Adrenal gland (tissue), 12 donors: ENCODE measurements around the gene DHRS13. TPM values are rescaled to one million over a fixed set of nuclear protein-coding genes. Genes with fewer than 3 reads are reported as not detected.
"Not testable (repeated sequence)": the region's sequence is repeated elsewhere in the genome, so short reads cannot be mapped to it uniquely, and the experiment has no call there.

Experiments
- DNase-seq, 7 donors: peaks; one replicate each; pipeline ENCODE4 v3.0.0-alpha.2; 2019 to 2020
- H3K27ac ChIP-seq, 5 donors: fragments of 200-600 bp; sonication (generic) in 4 of 5; 1 replicate in 3 of 5; 2 replicates in 2 of 5; pipeline versions ENCODE4 v1.5.1 to v1.8.0; 2016 to 2020; ENCODE audit warnings: mild to moderate bottlenecking in 1 of 5
- H3K27me3 ChIP-seq: fragments of 200-600 bp; 2 replicates; pipeline ENCODE4 v1.8.0; 2021
- H3K36me3 ChIP-seq, 2 donors: fragments of 200-600 bp; replicated peaks in 1 of 2; 1 replicate in 1 of 2; 2 replicates in 1 of 2; pipeline versions ENCODE4 v1.5.1 to v1.8.0; 2018 to 2022
- H3K4me1 ChIP-seq, 2 donors: fragments of 200-600 bp; replicated peaks in 1 of 2; 1 replicate in 1 of 2; 2 replicates in 1 of 2; pipeline versions ENCODE4 v1.5.1 to v1.8.0; 2018 to 2021
- H3K4me3 ChIP-seq, 4 donors: fragments of 200-600 bp; sonication (generic) in 3 of 4; one replicate each; pipeline ENCODE4 v1.5.1; 2016 to 2018
- H3K9me3 ChIP-seq, 3 donors: fragments of 200-600 bp; sonication (generic) in 1 of 3; replicated peaks in 1 of 3; 1 replicate in 2 of 3; 2 replicates in 1 of 3; pipeline versions ENCODE4 v1.5.1 to v1.8.0; 2016 to 2021
- CTCF ChIP-seq, 6 experiments: fragments of 450-650 bp in 4 of 6; fragments of 200-600 bp in 2 of 6; sonication (generic) in 1 of 6; IDR thresholded peaks; 1 replicate in 5 of 6; 2 replicates in 1 of 6; pipeline versions ENCODE4 v1.5.1 to v1.8.0; 2016 to 2021; ENCODE audit warnings: antibody characterized with exemption in 6 of 6, mild to moderate bottlenecking in 2 of 6, moderate library complexity in 1 of 6
- POLR2A ChIP-seq, 2 donors: fragments of 450-650 bp; IDR thresholded peaks; one replicate each; pipeline ENCODE4 v1.6.1; 2017; ENCODE audit warnings: antibody characterized with exemption in 2 of 2, mild to moderate bottlenecking in 2 of 2, moderate library complexity in 1 of 2
- WGBS, 4 donors: extraction: QIAGEN DNeasy Blood & Tissue Kit in 2 of 4; methylation state at CpG; one replicate each; pipeline versions ENCODE4 v1.1.5 to v1.1.7; 2013 to 2017; 5-methylcytosine and 5-hydroxymethylcytosine counted together
- intact Hi-C, 2 donors: fragments of 100-400 bp; cut with DNase I; formaldehyde crosslinking; loops; one replicate each; pipeline versions ENCODE4 v1.14.1 to v1.15.0; 2022 to 2023
- polyA plus RNA-seq, 3 donors: library from polyadenylated mRNA; stranded (reverse); fragments of 200-250 nt in 2 of 3; fragments of 350-450 nt in 1 of 3; fragmentation: Illumina TruSeq in 1 of 3; extraction: RNeasy Lipid Tissue Mini Kit (QIAGEN cat#74804) in 1 of 3; gene quantifications; one replicate each; pipeline ENCODE4 v1.2.3, GENCODE V29; 2013 to 2014
- total RNA-seq, 9 donors: library from RNA; depleted of rRNA in 4 of 9; stranded (reverse); fragments of >200 nt in 4 of 9; fragments of 120-200 nt in 1 of 9; fragmentation: NEBNext Ultra II Directional in 1 of 9; extraction: Animal tissue kit (Norgen Biotek cat#: 25700) in 1 of 9; gene quantifications; one replicate each; pipeline versions ENCODE4 v1.1.0 to v1.2.4, GENCODE V29; 2013 to 2023
- donor health status: healthy with polysubstance abuse.
- donor health status: Bipolar disorder and iron deficiency.
- donor health status: DM: yes; HTN: yes; CAD: no.
- donor health status: DM: no; HTN: no; CAD: no.
- donor health status: DM: no; HTN: no; CAD: no.
- donor health status: DM: yes; HTN: yes; CAD: no.

Gene DHRS13
- total and polyA plus RNA-seq, 12 donors, result 4.4 to 23.5 (median 14.7) TPM

- WGBS, 4 donors, result 1% methylated on average over 28 to 42 of the region's 42 CpGs
- intact Hi-C loops, result loop anchor here in 1 of 2 donors (10.0 kb wide), 1 partner anchor 60 kb away; no protein-coding TSS in a partner anchor
Observed at GRCh38 chr17:28854457-28855335, 48.2 kb downstream of the DHRS13 start, which contains the start of gene ERAL1. Gene ERAL1, plus strand, starts transcription at chr17:28855016. Its CDS starts 19 bp downstream, at chr17:28855035.

GRCh38 chr17:28853295-28853694 lies 49.6 kb downstream of the DHRS13 start:
- TF ChIP-seq POLR2A (IDR thresholded peaks at IDR 0.05) (no peak), CTCF (IDR thresholded peaks at IDR 0.05) (no peak)
- H3K27ac ChIP-seq, result no peak overlapping the region
- H3K4me1 ChIP-seq, result peaks cover 6 to 9% of the 10 kb centered on the region in 2 donors
- no peak overlapping the region for H3K4me3 ChIP-seq
- intact Hi-C loops, result loop anchor here in 1 of 2 donors (10.0 kb wide), 1 partner anchor 62 kb away; no protein-coding TSS in a partner anchor
- 91 to 100% (median 95%) methylated on average over 2 of the region's 2 CpGs for WGBS, 4 donors
- no peaks in the 10 kb centered on the region for H3K9me3 ChIP-seq
- no peak for DNase-seq
- peaks cover 0 to 10% of the 10 kb centered on the region in 2 donors for H3K36me3 ChIP-seq
- no peaks in the 10 kb centered on the region for H3K27me3 ChIP-seq

More at GRCh38 chr17:28854457-28855335, 48.2 kb downstream of the DHRS13 start, which contains the start of gene ERAL1:
- Histone ChIP-seq H3K9me3 (no peaks in the 10 kb centered on the region), H3K27me3 (no peaks in the 10 kb centered on the region), H3K27ac (peak within 1 kb of the TSS in 3 of 5 donors; percentile 58 to 73 (median 64)), H3K4me3 (peak within 1 kb of the TSS in 3 of 4 donors; percentile 68 to 93 (median 69)), H3K4me1 (peaks cover 6 to 9% of the 10 kb centered on the region in 2 donors), H3K36me3 (peaks cover 0 to 25% of the 10 kb centered on the region in 2 donors)
- peak; percentile 82 to 92 (median 86) for DNase-seq
- TF ChIP-seq CTCF (IDR thresholded peaks at IDR 0.05) (peak in 1 of 6 experiments; percentile 1), POLR2A (IDR thresholded peaks at IDR 0.05) (peak in 1 of 2 donors; percentile 65)

- Histone ChIP-seq H3K27me3 (no peaks in the 10 kb centered on the region), H3K4me1 (no peaks in the 10 kb centered on the region), H3K36me3 (no peaks in the 10 kb centered on the region), H3K9me3 (no peaks in the 10 kb centered on the region), H3K4me3 (no peak overlapping the region), H3K27ac (no peak overlapping the region)
- intact Hi-C loops, result loop anchor here in 1 of 2 donors (10.0 kb wide), 1 partner anchor 94 kb away; no protein-coding TSS in a partner anchor
- no peak for TF ChIP-seq POLR2A (IDR thresholded peaks at IDR 0.05)
- no peak for TF ChIP-seq CTCF (IDR thresholded peaks at IDR 0.05)
- no peak for DNase-seq
- WGBS, 4 donors, result 78 to 85% (median 82%) methylated on average over 5 of the region's 5 CpGs
Observed at GRCh38 chr17:28849281-28849680, 53.6 kb downstream of the DHRS13 start.

DNA sequence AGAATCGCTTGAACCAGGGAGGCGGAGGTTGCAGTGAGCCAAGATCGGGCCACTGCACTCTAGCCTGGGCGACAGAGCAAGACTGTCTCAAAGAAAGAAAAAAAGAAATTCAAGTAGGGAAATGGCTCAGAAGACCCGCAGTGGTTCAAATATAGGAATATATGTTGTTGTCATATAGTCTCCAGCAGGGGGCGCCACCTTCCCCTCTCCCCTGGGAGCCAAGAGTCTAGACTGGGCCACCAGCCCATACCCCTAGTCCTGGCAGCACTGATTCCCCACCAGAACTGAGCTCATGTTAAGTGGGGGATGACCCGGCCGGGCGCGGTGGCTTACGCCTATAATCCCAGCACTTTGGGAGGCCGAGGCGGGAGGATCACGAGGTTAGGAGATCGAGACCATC lies 54.2 kb downstream of the DHRS13 start:
- 80 to 86% (median 86%) methylated on average over 15 of the region's 15 CpGs for WGBS, 4 donors
- not testable (repeated sequence) for H3K27ac ChIP-seq, H3K9me3 ChIP-seq, H3K27me3 ChIP-seq, H3K4me1 ChIP-seq, H3K4me3 ChIP-seq, H3K36me3 ChIP-seq
- intact Hi-C loops, result loop anchor here in 1 of 2 donors (10.0 kb wide), 1 partner anchor 94 kb away; no protein-coding TSS in a partner anchor
- DNase-seq, result peak in 4 of 7 donors; percentile 28 to 60 (median 40)
- TF ChIP-seq CTCF (IDR thresholded peaks at IDR 0.05), result peak in 5 of 6 experiments; percentile 26 to 45 (median 39)
